Keratinocyte (primary cell): ENCODE data around the gene NXN. TPM values are rescaled to one million over a fixed set of nuclear protein-coding genes. Genes with fewer than 3 reads are reported as not detected.

Experiments used
- DNase-seq: peaks from one replicate; pipeline ENCODE4 v3.0.0-alpha.2; 2011; ENCODE audit warnings: low read depth, missing footprints, low spot score
- FAIRE-seq: peaks from 2 replicates; lab custom pipeline; 2011; peaks lifted over from hg19 to GRCh38; lab: Jason Lieb, UNC
- H2AFZ ChIP-seq: 2 replicates; pipeline ENCODE4 v1.6.0; 2012; ENCODE audit warnings: low read length, control low read depth, inconsistent platforms; ENCODE audit not compliant: control insufficient read depth
- H3K27ac ChIP-seq: 2 replicates; pipeline ENCODE4 v1.5.1; 2011; ENCODE audit warnings: low read length; ENCODE audit not compliant: control insufficient read depth, insufficient read depth
- H3K27me3 ChIP-seq: 3 replicates; pipeline ENCODE4 v1.6.0; 2011; ENCODE audit warnings: low read length; ENCODE audit not compliant: control insufficient read depth, insufficient read depth; ENCODE audit errors: extremely low read depth
- H3K36me3 ChIP-seq, 2 experiments: 2 replicates in 1 of 2; 3 replicates in 1 of 2; pipeline ENCODE4 v1.5.1; 2011; ENCODE audit warnings: low read length in 2 of 2, mild to moderate bottlenecking in 1 of 2; ENCODE audit not compliant: control insufficient read depth in 2 of 2, insufficient read depth in 2 of 2; ENCODE audit errors: extremely low read depth in 1 of 2
- H3K4me1 ChIP-seq: 3 replicates; pipeline ENCODE4 v1.5.1; 2011; ENCODE audit warnings: low read length; ENCODE audit not compliant: control insufficient read depth, insufficient read depth; ENCODE audit errors: extremely low read depth
- H3K4me2 ChIP-seq: 3 replicates; pipeline ENCODE4 v1.6.0; 2011; ENCODE audit warnings: low read depth, low read length; ENCODE audit not compliant: control insufficient read depth, insufficient read depth; ENCODE audit errors: extremely low read depth
- H3K4me3 ChIP-seq, 3 experiments: fragments of 200-600 bp in 1 of 3; sonication (generic) in 1 of 3; 2 replicates in 2 of 3; 3 replicates in 1 of 3; pipeline ENCODE4 v1.5.1; 2011 to 2016; ENCODE audit warnings: low read length in 3 of 3, mild to moderate bottlenecking in 3 of 3, control low read depth in 2 of 3, inconsistent platforms in 1 of 3, low read depth in 1 of 3, mixed read lengths in 1 of 3, mixed run types in 1 of 3, moderate library complexity in 1 of 3; ENCODE audit not compliant: control insufficient read depth in 2 of 3, insufficient read depth in 2 of 3; ENCODE audit errors: extremely low read depth in 1 of 3
- H3K79me2 ChIP-seq: 2 replicates; pipeline ENCODE4 v1.6.0; 2012; ENCODE audit warnings: low read length; ENCODE audit not compliant: control insufficient read depth, insufficient read depth
- H3K9ac ChIP-seq: 3 replicates; pipeline ENCODE4 v1.6.0; 2011; ENCODE audit warnings: low read length; ENCODE audit not compliant: control insufficient read depth, insufficient read depth; ENCODE audit errors: extremely low read depth
- H3K9me1 ChIP-seq: 3 replicates; pipeline ENCODE4 v1.6.0; 2011; ENCODE audit warnings: low read length; ENCODE audit not compliant: control insufficient read depth, insufficient read depth; ENCODE audit errors: extremely low read depth
- H3K9me3 ChIP-seq: 2 replicates; pipeline ENCODE4 v1.5.1; 2012; ENCODE audit warnings: low read depth, low read length; ENCODE audit not compliant: control insufficient read depth
- H4K20me1 ChIP-seq: 3 replicates; pipeline ENCODE4 v1.6.0; 2011; ENCODE audit warnings: low read length; ENCODE audit not compliant: control insufficient read depth, insufficient read depth; ENCODE audit errors: extremely low read depth
- EZH2 ChIP-seq: IDR thresholded peaks from one replicate; pipeline ENCODE4 v1.6.1; 2012; ENCODE audit warnings: inconsistent platforms, mild to moderate bottlenecking, low read length, moderate library complexity
- dilution Hi-C: fragments of 300-500 bp; cut with MboI; formaldehyde crosslinking; loops from one replicate; pipeline ENCODE4 v1.7.0; 2020; ENCODE audit warnings: low sequenced_read_pairs; ENCODE audit not compliant: extremely low pct_ligation_motif_present
- polyA plus RNA-seq, 5 experiments: library from polyadenylated mRNA; depleted of rRNA in 3 of 5; stranded (reverse) in 3 of 5; stranded (forward) in 1 of 5; unstranded in 1 of 5; fragments of >200 nt; gene quantifications; 1 replicate in 1 of 5; 2 replicates in 3 of 5; 3 replicates in 1 of 5; pipeline versions ENCODE4 v1.2.1 to v1.2.3, GENCODE V29; 2011 to 2012; ENCODE audit warnings: missing spikeins in 2 of 5, low read depth in 1 of 5, low replicate concordance in 1 of 5
- TF ChIP-seq, protein P1 (sequence below), 3 experiments: IDR thresholded peaks in 1 of 3; conservative IDR thresholded peaks in 1 of 3; optimal IDR thresholded peaks in 1 of 3; 2 replicates in 2 of 3; 3 replicates in 1 of 3; pipeline versions ENCODE3 to v1.5.1; 2011; ENCODE audit warnings: low read length in 3 of 3, mild to moderate bottlenecking in 3 of 3, moderate library complexity in 2 of 3, control low read depth in 1 of 3, inconsistent platforms in 1 of 3; ENCODE audit not compliant: insufficient read depth in 2 of 3; ENCODE audit errors: extremely low read depth in 1 of 3

NXN gene
- polyA plus RNA-seq, 1 donor (not counting 4 experiments of a cell fraction or from before 2014, with no cell fraction given), result 94.4 TPM

DNA sequence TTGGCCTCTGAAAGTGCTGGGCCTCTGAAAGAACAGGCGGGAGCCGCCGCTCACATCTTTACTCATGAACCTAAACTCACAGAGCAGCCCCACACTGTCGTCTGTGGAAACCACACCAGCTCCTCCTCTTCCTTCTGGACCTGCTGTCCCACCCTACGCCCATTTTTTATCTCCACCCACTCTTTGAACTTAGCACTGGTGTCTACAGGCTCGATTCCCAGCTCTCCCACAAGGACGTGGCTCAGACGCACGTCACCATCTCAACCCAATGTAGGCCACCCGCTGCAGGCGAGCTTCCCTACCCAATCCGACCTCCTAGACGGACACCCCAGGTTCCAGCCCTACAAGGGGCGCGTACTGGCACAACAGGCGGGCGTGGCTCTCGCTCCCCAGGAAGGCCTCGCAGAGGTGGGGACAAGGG is 62.2 kb downstream of the NXN start:
- H3K9ac ChIP-seq, result no peak overlapping the region
- FAIRE-seq, result no peak

GRCh38 chr17:916315-916714 is 63.3 kb downstream of the NXN start:
- no peak for DNase-seq
- no peak overlapping the region for H3K4me2 ChIP-seq
- peak overlapping the region; percentile 11 for H3K27ac ChIP-seq

More for the DNA sequence above, 62.2 kb downstream of the NXN start:
- Histone ChIP-seq H2AFZ (no peak overlapping the region), H3K4me2 (no peak overlapping the region), H3K9me3 (no peaks in the 10 kb centered on the region), H3K9me1 (peaks cover 2% of the 10 kb centered on the region), H4K20me1 (no peaks in the 10 kb centered on the region), H3K4me1 (peaks cover 14% of the 10 kb centered on the region), H3K36me3 (peaks cover 5 to 10% of the 10 kb centered on the region in 2 experiments), H3K79me2 (peaks cover 93% of the 10 kb centered on the region), H3K27ac (no peak overlapping the region), H3K27me3 (no peaks in the 10 kb centered on the region), H3K4me3 (no peak overlapping the region)
- DNase-seq, result no peak
- TF ChIP-seq, protein P1, sequence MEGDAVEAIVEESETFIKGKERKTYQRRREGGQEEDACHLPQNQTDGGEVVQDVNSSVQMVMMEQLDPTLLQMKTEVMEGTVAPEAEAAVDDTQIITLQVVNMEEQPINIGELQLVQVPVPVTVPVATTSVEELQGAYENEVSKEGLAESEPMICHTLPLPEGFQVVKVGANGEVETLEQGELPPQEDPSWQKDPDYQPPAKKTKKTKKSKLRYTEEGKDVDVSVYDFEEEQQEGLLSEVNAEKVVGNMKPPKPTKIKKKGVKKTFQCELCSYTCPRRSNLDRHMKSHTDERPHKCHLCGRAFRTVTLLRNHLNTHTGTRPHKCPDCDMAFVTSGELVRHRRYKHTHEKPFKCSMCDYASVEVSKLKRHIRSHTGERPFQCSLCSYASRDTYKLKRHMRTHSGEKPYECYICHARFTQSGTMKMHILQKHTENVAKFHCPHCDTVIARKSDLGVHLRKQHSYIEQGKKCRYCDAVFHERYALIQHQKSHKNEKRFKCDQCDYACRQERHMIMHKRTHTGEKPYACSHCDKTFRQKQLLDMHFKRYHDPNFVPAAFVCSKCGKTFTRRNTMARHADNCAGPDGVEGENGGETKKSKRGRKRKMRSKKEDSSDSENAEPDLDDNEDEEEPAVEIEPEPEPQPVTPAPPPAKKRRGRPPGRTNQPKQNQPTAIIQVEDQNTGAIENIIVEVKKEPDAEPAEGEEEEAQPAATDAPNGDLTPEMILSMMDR (optimal IDR thresholded peaks at IDR 0.05 in 1 of 3, IDR thresholded peaks at IDR 0.05 in 1 of 3, conservative IDR thresholded peaks at IDR 0.05 in 1 of 3; ENCODE audit: extremely low read depth in 1 of 3, insufficient read depth in 2 of 3, low read length in 3 of 3), result no peak
- TF ChIP-seq EZH2, result no peak
- dilution Hi-C loops, result no loop called here

More at GRCh38 chr17:916315-916714, 63.3 kb downstream of the NXN start:
- Histone ChIP-seq H4K20me1 (no peaks in the 10 kb centered on the region), H3K9me3 (no peaks in the 10 kb centered on the region), H3K27me3 (no peaks in the 10 kb centered on the region), H3K79me2 (peaks cover 90% of the 10 kb centered on the region), H3K4me3 (no peak overlapping the region), H2AFZ (no peak overlapping the region), H3K9me1 (peaks cover 2% of the 10 kb centered on the region), H3K4me1 (peaks cover 11% of the 10 kb centered on the region), H3K9ac (no peak overlapping the region), H3K36me3 (peaks cover 5 to 9% of the 10 kb centered on the region in 2 experiments)
- no peak for FAIRE-seq
- dilution Hi-C loops, result no loop called here
- TF ChIP-seq, protein P1 (optimal IDR thresholded peaks at IDR 0.05 in 1 of 3, IDR thresholded peaks at IDR 0.05 in 1 of 3, conservative IDR thresholded peaks at IDR 0.05 in 1 of 3; ENCODE audit: extremely low read depth in 1 of 3, insufficient read depth in 2 of 3, low read length in 3 of 3), result peak in 1 of 3 experiments; percentile 19
- no peak for TF ChIP-seq EZH2
